Camera-type eye (tissue), 1 donor: Measurements from ENCODE around the gene ZNF444. TPM values are rescaled to one million over a fixed set of nuclear protein-coding genes. Genes with fewer than 3 reads are reported as not detected.

ENCODE experiments used
- total RNA-seq: library from RNA; depleted of rRNA; stranded (reverse); fragments of >200 nt; gene quantifications from one replicate; pipeline ENCODE4 v1.2.3, GENCODE V29; 2014

Gene ZNF444
- 30.0 TPM for total RNA-seq

DNA sequence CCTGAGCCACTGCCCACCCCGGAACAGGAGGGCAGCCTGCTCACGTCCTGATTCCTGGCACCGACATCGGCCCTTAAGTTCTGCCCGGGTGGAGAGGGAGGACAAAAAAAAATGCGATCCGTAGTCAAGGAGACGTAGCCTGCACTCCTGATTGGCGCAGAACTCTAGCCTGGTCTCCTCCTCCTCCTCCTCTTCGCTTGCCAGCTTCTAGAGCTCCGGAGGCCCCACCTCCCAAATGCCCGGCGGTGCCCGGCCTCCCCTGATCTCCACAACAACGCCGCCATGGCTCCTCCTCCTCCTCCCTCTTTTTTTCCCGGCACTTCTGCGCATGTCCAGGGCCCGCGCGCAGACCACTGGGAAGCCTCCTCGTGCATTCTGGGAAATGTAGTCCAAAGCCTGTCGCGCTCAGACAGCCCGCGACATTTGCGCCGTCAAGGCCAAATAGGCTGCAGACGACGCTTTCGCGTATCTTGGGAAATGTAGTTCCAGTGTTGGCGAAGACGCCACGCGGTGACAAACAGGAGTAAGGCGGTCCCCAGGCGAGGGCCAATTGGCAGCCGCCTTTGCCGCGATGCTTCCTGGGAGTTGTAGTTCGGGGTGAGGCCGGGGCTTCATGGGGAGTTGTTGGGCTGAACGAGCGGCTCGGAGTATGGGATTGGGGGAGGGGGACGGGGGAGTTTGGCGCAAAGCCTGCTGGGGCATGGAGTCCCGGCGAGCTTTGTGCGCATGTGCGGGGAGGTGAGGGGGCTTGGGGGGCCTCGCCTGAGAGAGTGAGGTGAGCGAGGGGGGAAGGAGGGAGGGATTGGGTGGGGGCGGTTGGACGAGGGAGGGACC lies at the start of gene ZNF444:
ZNF444 (plus strand) TSS at position 705 of the 834 bp plus-strand sequence. CDS start 5,625 bp downstream, outside the sequence.

DNA sequence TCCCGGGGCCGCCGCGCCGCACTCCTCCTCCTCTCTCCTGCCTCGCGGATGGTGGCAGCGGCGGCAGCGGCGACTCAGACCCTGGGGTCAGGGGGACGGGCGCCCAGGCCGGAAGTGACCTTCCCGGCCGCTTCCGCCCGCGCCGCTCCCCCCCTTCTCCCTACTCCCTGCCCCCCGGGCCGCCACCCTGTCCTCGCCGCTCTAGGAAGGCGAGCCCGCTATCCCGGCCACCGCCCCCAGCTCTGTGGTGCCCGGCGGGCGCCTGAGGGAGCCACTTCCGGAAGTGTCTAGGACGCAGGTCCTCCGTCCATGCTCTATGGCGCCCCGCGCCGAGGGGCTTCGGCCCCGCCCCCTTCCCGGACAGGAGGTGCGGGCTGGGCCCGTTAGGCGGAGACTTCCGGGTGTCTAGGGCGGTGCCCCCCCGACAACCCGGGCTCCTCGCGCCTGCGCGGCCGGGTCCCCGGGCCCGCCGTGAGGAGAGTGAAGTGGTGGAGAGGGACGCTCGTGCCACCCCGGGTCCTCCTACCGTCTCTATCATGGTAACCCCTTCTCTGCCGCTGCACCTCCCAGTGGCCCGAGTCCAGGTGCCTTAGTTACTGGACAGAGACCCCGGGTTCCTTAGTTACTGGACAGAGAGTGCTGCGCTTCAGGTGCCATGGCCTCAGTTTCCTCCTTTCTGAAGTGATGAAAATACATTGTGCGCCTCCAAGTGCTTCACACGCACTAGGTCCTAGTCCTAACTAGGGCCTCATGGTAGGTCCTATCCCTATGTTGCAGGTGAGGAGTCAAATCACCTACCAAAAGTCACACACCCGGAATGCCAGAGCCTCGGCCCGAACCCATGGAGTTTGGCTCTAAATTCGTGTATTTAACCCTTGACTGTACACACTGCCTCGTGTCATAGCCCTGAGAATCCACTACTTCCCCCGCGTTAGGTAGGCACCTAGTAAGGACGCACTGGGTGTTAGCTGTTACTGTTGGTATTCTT lies 19.6 kb upstream of the ZNF444 start, which contains the start of gene ZNF787:
ZNF787 (minus strand) TSS at position 116 of the 988 bp plus-strand sequence. CDS start 18,078 bp downstream, outside the sequence.

DNA sequence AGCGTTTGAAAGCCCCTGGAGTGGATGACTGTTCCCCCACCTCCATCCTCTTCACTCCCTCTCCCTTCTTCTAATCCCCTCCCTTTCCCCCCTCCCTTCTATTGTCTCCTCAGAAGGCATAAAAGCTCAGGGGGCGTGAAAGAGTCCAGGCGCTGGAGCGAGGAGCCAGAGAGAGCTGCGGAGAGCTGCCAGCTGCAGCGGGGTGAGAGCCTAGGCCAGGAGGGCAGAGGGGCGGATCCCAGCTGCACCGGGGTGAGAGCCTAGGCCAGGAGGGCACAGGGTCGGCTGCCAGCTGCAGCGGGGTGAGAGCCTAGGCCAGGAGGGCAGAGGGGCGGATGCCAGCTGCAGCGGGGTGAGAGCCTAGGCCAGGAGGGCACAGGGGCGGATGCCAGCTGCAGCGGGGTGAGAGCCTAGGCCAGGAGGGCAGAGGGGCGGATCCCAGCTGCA lies 34.8 kb downstream of the ZNF444 start, which contains the start of gene GALP:
GALP (plus strand) TSS at position 148 of the 447 bp plus-strand sequence. CDS start 1,101 bp downstream, outside the sequence.

DNA sequence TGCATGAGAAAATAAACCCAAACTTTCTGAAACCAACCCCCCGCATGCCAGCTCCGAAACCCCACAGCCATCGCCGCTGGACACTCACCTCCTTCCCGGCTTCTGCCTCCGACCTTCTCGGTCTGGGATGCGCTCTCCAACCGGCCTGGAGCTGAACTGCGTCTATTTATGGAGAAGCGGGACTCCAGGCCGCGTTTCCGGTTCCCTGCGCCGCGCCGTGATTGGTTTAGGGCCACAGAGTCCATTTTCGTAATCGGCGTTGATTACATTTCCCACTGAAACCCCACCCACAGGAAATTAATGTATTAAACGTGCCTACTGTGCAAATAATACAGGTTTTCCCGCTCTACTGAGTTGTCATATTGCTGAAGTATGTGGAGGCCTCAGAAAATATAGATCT lies 56.6 kb downstream of the ZNF444 start, which contains the start of gene ZSCAN5B:
ZSCAN5B (minus strand) TSS at position 138 of the 400 bp plus-strand sequence. CDS start 4,731 bp downstream, outside the sequence.

DNA sequence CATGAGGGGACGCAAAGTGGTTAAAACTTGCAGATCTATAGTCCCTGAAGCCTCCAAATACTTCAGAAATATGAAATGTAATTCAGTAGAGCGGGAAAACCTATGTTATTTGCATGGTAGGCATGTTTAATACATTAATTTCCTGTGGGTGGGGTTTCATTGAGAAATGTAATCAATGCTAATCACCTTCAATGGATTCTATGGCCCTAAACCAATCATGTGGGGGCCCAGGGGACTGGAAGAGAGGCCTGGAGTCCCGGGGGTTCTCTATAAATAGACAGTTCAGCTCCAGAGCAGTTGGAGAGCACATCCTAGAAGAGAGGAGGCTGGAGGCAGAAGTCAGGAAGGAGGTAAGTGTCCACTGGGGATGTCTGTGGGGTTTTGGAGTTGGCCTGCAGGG lies 60.9 kb downstream of the ZNF444 start, which contains the start of gene ZSCAN5C:
ZSCAN5C (plus strand) TSS at position 301 of the 400 bp plus-strand sequence. CDS start 3,641 bp downstream, outside the sequence.

Other genes with a start within 250 kb of the ZNF444 start
- gene NLRP13, start 209.0 kb upstream of the ZNF444 start, total RNA-seq = not detected
- not detected for gene NLRP8, start 193.5 kb upstream of the ZNF444 start, total RNA-seq
- not detected for gene NLRP5, start 154.5 kb upstream of the ZNF444 start, total RNA-seq
- gene ZNF787, start 20.0 kb upstream of the ZNF444 start, total RNA-seq = 14.5 TPM
- gene GALP, start 34.7 kb downstream of the ZNF444 start, total RNA-seq = not detected
- gene ZSCAN5B, start 56.5 kb downstream of the ZNF444 start, total RNA-seq = 0.49 TPM
- not detected for gene ZSCAN5C, start 61.0 kb downstream of the ZNF444 start, total RNA-seq
- gene EDDM13, start 131.5 kb downstream of the ZNF444 start, total RNA-seq = not detected
- gene ZSCAN5A, start 173.6 kb downstream of the ZNF444 start, total RNA-seq = 12.8 TPM